ENCODE data around the gene RAB11FIP2.

RAB11FIP2 gene

GRCh38 chr10:117980216-117980615 lies 66.5 kb downstream of the RAB11FIP2 start:
- DNase-seq: no peak

- DNase-seq: no peak
Observed at GRCh38 chr10:117972168-117972837, 74.4 kb downstream of the RAB11FIP2 start.

DNA sequence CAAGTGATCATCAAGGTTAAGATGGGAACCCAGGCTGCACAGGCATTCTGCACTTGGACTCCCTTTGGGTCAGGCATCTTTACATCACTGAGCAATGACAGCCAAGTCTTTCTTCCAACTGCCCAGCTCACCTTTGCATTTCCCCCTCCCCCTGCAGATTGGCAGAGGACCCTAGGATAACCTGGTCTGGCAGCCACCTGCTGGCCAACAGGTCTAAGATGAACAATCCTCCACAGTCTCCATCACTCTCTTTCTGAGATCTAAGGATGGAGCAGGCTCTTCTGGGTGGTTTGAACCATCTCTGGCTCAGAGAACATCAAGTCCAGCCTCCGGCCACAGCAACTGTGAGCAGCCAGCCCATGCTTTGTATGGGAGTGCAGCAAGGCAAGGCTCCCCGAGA lies 75.8 kb downstream of the RAB11FIP2 start:
- no peak for DNase-seq

GRCh38 chr10:117969592-117969991 lies 77.1 kb downstream of the RAB11FIP2 start:
- no peak for DNase-seq

DNA sequence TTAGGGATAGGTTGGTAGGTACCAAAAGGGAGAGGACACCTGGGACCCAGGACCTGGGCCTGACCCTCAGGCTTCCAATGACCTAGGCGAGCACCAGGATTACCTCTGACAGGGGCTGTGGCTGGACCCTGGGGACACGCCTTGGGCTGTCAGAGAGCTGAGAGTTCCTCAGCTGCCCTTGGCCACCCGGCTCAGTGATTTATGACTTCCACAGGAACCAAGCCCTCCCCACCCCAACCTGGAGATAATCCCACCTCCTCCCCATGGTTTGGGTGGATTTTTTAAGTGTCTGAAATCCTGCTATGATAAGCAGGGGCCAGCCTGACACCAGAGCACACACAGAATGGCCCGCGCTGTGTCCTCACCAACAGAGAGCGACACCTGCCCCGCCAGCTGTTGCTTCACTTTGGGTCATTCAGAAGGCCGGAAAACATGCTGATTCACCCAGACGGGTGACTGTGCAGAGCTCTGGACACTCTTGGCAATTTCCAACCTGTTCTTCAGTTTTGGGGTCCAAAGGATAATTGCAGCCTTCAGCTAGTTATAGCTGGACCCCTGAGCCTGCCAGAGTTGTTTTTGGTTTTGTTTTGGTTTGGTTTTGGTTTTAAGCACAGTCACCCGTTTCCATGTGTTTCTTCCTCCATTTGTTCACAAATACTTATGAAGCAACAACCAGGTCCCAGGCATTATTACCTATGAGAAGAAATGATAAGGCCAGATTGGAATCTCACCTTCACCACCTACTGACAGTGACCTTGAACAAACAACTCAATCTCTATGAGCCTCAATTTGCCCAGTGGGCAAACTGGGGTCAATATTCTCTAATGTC lies 78.2 kb downstream of the RAB11FIP2 start:
- no peak for DNase-seq

- DNase-seq: no peak
Observed at GRCh38 chr10:117967149-117967650, 79.5 kb downstream of the RAB11FIP2 start.

DNA sequence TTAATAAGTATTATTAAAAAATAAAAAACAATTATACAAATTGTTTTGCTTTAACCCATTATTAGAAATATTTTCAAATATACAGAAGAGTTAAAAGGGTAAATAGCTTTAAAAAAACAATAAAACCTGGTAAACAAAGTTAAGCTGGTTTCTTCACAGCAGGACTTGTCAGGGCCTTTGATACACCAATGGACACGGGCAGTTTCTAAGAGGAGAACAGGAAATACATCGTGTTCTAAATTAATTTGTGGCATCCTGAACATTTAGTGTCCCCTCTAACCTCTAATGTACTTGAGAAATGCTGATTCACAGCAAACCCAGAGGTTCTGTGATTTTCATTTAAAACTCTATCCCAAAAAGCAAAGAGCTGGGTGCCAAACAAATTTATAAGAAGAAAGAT lies 80.8 kb downstream of the RAB11FIP2 start:
- no peak for DNase-seq

DNA sequence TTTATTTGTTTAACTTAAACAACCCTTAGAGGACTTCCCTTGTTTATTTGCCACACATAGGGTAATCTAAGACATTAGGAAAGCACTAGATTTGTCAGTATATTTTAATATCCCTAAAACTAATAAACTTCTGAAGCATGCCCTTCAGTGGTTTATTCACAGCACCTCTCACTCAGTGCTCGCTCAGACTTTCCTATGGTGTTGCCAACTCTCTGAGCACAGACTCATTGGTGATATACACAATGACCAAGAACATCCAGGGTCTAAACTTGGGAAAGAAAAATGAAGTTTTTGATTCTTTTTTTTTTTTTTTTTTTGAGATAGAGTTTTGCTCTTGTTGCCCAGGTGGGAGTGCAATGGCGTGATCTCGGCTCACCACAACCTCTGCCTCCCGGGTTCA lies 82.2 kb downstream of the RAB11FIP2 start:
- DNase-seq: no peak

- no peak for DNase-seq
Observed at GRCh38 chr10:117960345-117960935, 86.3 kb downstream of the RAB11FIP2 start.

GRCh38 chr10:117956972-117957371 lies 89.8 kb downstream of the RAB11FIP2 start:
- no peak for DNase-seq

GRCh38 chr10:117955176-117955575 lies 91.6 kb downstream of the RAB11FIP2 start:
- no peak for DNase-seq

Data from cerebellar nuclear complex (tissue), 1 donor.